A549 (cell line): Measurements from ENCODE around the gene CLCN7.

Experiments
- CEBPB ChIP-seq, 2 experiments: fragments of >200 bp in 1 of 2; sonication (Bioruptor Twin) in 1 of 2; formaldehyde crosslinking in 1 of 2; IDR thresholded peaks; 2 replicates each; pipeline ENCODE4 v1.6.1; 2012 to 2016
- FOSL2 ChIP-seq, 2 experiments: fragments of 450-650 bp in 1 of 2; fragments of >200 bp in 1 of 2; sonication (Bioruptor Twin) in 1 of 2; formaldehyde crosslinking; IDR thresholded peaks; 2 replicates each; pipeline versions ENCODE4 v1.5.0 to v1.6.1; 2016 to 2020; ENCODE audit warnings: mild to moderate bottlenecking in 1 of 2, moderate library complexity in 1 of 2
- NR3C1 ChIP-seq: fragments of >200 bp; sonication (Bioruptor Twin); formaldehyde crosslinking; IDR thresholded peaks from 3 replicates; pipeline ENCODE4 v1.6.1; 2017
- POLR2A ChIP-seq: IDR thresholded peaks from 2 replicates; pipeline ENCODE4 v1.6.1; 2012; ENCODE audit warnings: mild to moderate bottlenecking, low read length
- TF ChIP-seq, protein P1 (sequence below): fragments of >200 bp; sonication (Bioruptor Twin); formaldehyde crosslinking; IDR thresholded peaks from 3 replicates; pipeline ENCODE4 v1.5.1; 2016

GRCh38 chr16:1472974-1473373, 1.9 kb downstream of the CLCN7 start:
- TF ChIP-seq, protein P1, sequence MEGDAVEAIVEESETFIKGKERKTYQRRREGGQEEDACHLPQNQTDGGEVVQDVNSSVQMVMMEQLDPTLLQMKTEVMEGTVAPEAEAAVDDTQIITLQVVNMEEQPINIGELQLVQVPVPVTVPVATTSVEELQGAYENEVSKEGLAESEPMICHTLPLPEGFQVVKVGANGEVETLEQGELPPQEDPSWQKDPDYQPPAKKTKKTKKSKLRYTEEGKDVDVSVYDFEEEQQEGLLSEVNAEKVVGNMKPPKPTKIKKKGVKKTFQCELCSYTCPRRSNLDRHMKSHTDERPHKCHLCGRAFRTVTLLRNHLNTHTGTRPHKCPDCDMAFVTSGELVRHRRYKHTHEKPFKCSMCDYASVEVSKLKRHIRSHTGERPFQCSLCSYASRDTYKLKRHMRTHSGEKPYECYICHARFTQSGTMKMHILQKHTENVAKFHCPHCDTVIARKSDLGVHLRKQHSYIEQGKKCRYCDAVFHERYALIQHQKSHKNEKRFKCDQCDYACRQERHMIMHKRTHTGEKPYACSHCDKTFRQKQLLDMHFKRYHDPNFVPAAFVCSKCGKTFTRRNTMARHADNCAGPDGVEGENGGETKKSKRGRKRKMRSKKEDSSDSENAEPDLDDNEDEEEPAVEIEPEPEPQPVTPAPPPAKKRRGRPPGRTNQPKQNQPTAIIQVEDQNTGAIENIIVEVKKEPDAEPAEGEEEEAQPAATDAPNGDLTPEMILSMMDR: no peak
- TF ChIP-seq FOSL2 (IDR thresholded peaks at IDR 0.05) (no peak), FOSL2 (CRISPR knock-in tag; IDR thresholded peaks at IDR 0.05) (no peak), POLR2A (no peak), CEBPB (IDR thresholded peaks at IDR 0.05) (no peak), NR3C1 (no peak)
